DMS153 treated with DMSO at 0.1 percent for 48 hours (cell line): Measurements from ENCODE around the gene COL2A1.

Experiments used
- DNase-seq: peaks from one replicate; lab custom pipeline; 2025; ENCODE audit not compliant: unreplicated experiment; lab: John Stamatoyannopoulos, UW

The COL2A1 gene

GRCh38 chr12:47946413-47947323 is 57.6 kb downstream of the COL2A1 start:
- no peak for DNase-seq

- no peak for DNase-seq
Measured at GRCh38 chr12:47945341-47945728, 58.9 kb downstream of the COL2A1 start.

- DNase-seq: no peak
Measured at GRCh38 chr12:47944685-47945340, 59.5 kb downstream of the COL2A1 start.

GRCh38 chr12:47943623-47944340 is 60.5 kb downstream of the COL2A1 start:
- DNase-seq: no peak

GRCh38 chr12:47942614-47943225 is 61.6 kb downstream of the COL2A1 start:
- DNase-seq: no peak

- no peak for DNase-seq
Measured at GRCh38 chr12:47941871-47942613, 62.2 kb downstream of the COL2A1 start.

GRCh38 chr12:47941475-47941780 is 62.8 kb downstream of the COL2A1 start:
- no peak for DNase-seq

- no peak for DNase-seq
Measured at GRCh38 chr12:47940773-47941474, 63.4 kb downstream of the COL2A1 start.

- DNase-seq: no peak
Measured at GRCh38 chr12:47939009-47939601, 65.2 kb downstream of the COL2A1 start.

GRCh38 chr12:47938594-47938993 is 65.7 kb downstream of the COL2A1 start:
- no peak for DNase-seq

- no peak for DNase-seq
Measured at GRCh38 chr12:47938093-47938492, 66.2 kb downstream of the COL2A1 start.

GRCh38 chr12:47935184-47935583 is 69.1 kb downstream of the COL2A1 start:
- no peak for DNase-seq

GRCh38 chr12:47931187-47931586 is 73.1 kb downstream of the COL2A1 start:
- no peak for DNase-seq

GRCh38 chr12:47930634-47931033 is 73.6 kb downstream of the COL2A1 start:
- DNase-seq: no peak

GRCh38 chr12:47927346-47927745 is 76.9 kb downstream of the COL2A1 start:
- DNase-seq: no peak
